CD1c-positive myeloid dendritic cell (primary cell): Measurements from ENCODE around the gene ATP5F1D.

Experiments used
- DNase-seq: peaks from one replicate; pipeline ENCODE4 v3.0.0-alpha.2; 2016; ENCODE audit errors: extremely low spot score

ATP5F1D gene

GRCh38 chr19:1232652-1233072 lies 8.9 kb upstream of the ATP5F1D start:
- DNase-seq: peak; percentile 52

GRCh38 chr19:1233115-1233667 lies 8.4 kb upstream of the ATP5F1D start:
- DNase-seq: no peak

GRCh38 chr19:1234051-1234954 lies 7.2 kb upstream of the ATP5F1D start:
- no peak for DNase-seq

GRCh38 chr19:1234955-1235380 lies 6.6 kb upstream of the ATP5F1D start:
- DNase-seq: no peak

GRCh38 chr19:1235625-1236538 lies 5.7 kb upstream of the ATP5F1D start:
- no peak for DNase-seq

GRCh38 chr19:1236576-1236975 lies 5.0 kb upstream of the ATP5F1D start:
- no peak for DNase-seq

GRCh38 chr19:1237027-1237659 lies 4.4 kb upstream of the ATP5F1D start:
- DNase-seq: no peak

- DNase-seq: peak; percentile 75
Observed at GRCh38 chr19:1237754-1238368, 3.7 kb upstream of the ATP5F1D start, which contains the start of gene CBARP. TSS of gene CBARP (minus strand) at chr19:1238005. CDS start at chr19:1236100, 1,905 bp downstream.

GRCh38 chr19:1238369-1239303 lies 2.9 kb upstream of the ATP5F1D start:
- DNase-seq: no peak

GRCh38 chr19:1239420-1239795 lies 2.1 kb upstream of the ATP5F1D start:
- DNase-seq: no peak

- DNase-seq: peak; percentile 98
Observed at GRCh38 chr19:1239796-1240737, 1.5 kb upstream of the ATP5F1D start.

GRCh38 chr19:1240925-1241324 lies 626 bp upstream of the ATP5F1D start:
- DNase-seq: no peak

- peak; percentile 90 for DNase-seq
Observed at GRCh38 chr19:1243768-1244692, 2.5 kb downstream of the ATP5F1D start.

- DNase-seq: peak; percentile 89
Observed at GRCh38 chr19:1244693-1245451, 3.3 kb downstream of the ATP5F1D start.

GRCh38 chr19:1245494-1246264 lies 4.1 kb downstream of the ATP5F1D start:
- no peak for DNase-seq
